Activated naive CD4-positive, alpha-beta T cell treated with anti-CD3 and anti-CD28 coated beads for 36 hours (primary cell): Measurements from ENCODE around the gene OR52B6. TPM values are rescaled to one million over a fixed set of nuclear protein-coding genes. Genes with fewer than 3 reads are reported as not detected.

ENCODE experiments used
- CTCF ChIA-PET: fragments of 350-600 bp; sonication (Branson Sonifier 250); formaldehyde crosslinking; loops from one replicate; lab custom pipeline; 2021; ENCODE audit warnings: antibody characterized with exemption; lab: Charles Lee
- DNase-seq: peaks from one replicate; pipeline ENCODE4 v3.0.0-alpha.2; 2020
- H3K27ac Mint-ChIP-seq: one replicate; pipeline ENCODE4 v1.8.0; 2021; ENCODE audit warnings: mild to moderate bottlenecking, mixed read lengths
- H3K27me3 Mint-ChIP-seq: one replicate; pipeline ENCODE4 v1.8.0; 2021; ENCODE audit warnings: low read depth, mixed read lengths
- H3K36me3 Mint-ChIP-seq: one replicate; pipeline ENCODE4 v1.8.0; 2021; ENCODE audit warnings: low read depth, mixed read lengths
- H3K4me1 Mint-ChIP-seq: one replicate; pipeline ENCODE4 v1.8.0; 2021; ENCODE audit warnings: low read depth, mixed read lengths
- H3K4me3 Mint-ChIP-seq: one replicate; pipeline ENCODE4 v1.8.0; 2021; ENCODE audit warnings: mild to moderate bottlenecking, moderate library complexity, mixed read lengths
- H3K9me3 Mint-ChIP-seq: one replicate; pipeline ENCODE4 v1.8.0; 2021; ENCODE audit warnings: mixed read lengths
- intact Hi-C: fragments of 100-400 bp; cut with micrococcal nuclease; formaldehyde crosslinking; loops from one replicate; pipeline ENCODE4 v1.15.1; 2023
- total RNA-seq, 2 experiments: library from RNA; stranded (reverse); gene quantifications; one replicate each; pipeline ENCODE4 v1.2.3, GENCODE V29; 2021

The OR52B6 gene, protein sequence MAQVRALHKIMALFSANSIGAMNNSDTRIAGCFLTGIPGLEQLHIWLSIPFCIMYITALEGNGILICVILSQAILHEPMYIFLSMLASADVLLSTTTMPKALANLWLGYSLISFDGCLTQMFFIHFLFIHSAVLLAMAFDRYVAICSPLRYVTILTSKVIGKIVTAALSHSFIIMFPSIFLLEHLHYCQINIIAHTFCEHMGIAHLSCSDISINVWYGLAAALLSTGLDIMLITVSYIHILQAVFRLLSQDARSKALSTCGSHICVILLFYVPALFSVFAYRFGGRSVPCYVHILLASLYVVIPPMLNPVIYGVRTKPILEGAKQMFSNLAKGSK
- total RNA-seq: not detected

DNA sequence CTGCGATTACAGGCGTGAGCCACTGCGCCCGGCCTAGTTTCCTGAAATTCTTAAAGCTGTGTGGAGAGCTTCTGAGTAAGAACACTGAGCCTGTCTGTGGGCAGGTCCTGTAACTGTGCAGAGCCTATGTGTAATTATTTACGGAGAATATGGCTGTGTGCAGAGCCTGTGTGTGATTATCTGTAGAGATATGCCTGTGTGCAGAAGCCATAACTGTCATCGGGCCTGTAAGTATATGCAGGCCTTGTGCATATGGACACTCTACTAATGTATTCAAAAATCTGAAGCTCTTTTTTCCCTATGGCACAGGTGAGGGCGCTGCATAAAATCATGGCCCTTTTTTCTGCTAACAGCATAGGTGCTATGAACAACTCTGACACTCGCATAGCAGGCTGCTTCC lies at the start of gene OR52B6:
Gene OR52B6, plus strand, starts transcription at position 301 of the 400 bp plus-strand sequence. Its CDS starts 0 bp downstream, at position 301.
- Mint-ChIP-seq H3K9me3 (no peaks in the 10 kb centered on the region), H3K27ac (no peak within 1 kb of the TSS), H3K27me3 (no peaks in the 10 kb centered on the region), H3K4me1 (no peaks in the 10 kb centered on the region), H3K36me3 (no peaks in the 10 kb centered on the region), H3K4me3 (no peak within 1 kb of the TSS)
- CTCF ChIA-PET: no interaction called here
- intact Hi-C loops: no loop called here
- DNase-seq: no peak

- Mint-ChIP-seq H3K4me3 (no peak overlapping the region), H3K27ac (no peak overlapping the region), H3K27me3 (no peaks in the 10 kb centered on the region), H3K4me1 (no peaks in the 10 kb centered on the region), H3K9me3 (no peaks in the 10 kb centered on the region), H3K36me3 (no peaks in the 10 kb centered on the region)
- DNase-seq: no peak
- CTCF ChIA-PET: no interaction called here
- intact Hi-C loops: no loop called here
These were observed 49.4 kb upstream of the OR52B6 start for GRCh38 chr11:5531053-5531831.

- no peak for DNase-seq
- no peak overlapping the region for H3K4me3 Mint-ChIP-seq
- no peaks in the 10 kb centered on the region for H3K9me3 Mint-ChIP-seq
- peaks cover 4% of the 10 kb centered on the region for H3K27me3 Mint-ChIP-seq
- no peaks in the 10 kb centered on the region for H3K36me3 Mint-ChIP-seq
- no peaks in the 10 kb centered on the region for H3K4me1 Mint-ChIP-seq
- CTCF ChIA-PET: no interaction called here
- intact Hi-C loops: no loop called here
- no peak overlapping the region for H3K27ac Mint-ChIP-seq
These were observed 46.6 kb upstream of the OR52B6 start for GRCh38 chr11:5534046-5534445.

GRCh38 chr11:5536482-5536881 lies 44.2 kb upstream of the OR52B6 start:
- Mint-ChIP-seq H3K36me3 (no peaks in the 10 kb centered on the region), H3K4me1 (no peaks in the 10 kb centered on the region), H3K9me3 (no peaks in the 10 kb centered on the region), H3K27ac (no peak overlapping the region), H3K27me3 (peaks cover 4% of the 10 kb centered on the region), H3K4me3 (no peak overlapping the region)
- DNase-seq: no peak
- CTCF ChIA-PET: no interaction called here
- intact Hi-C loops: no loop called here

- Mint-ChIP-seq H3K27me3 (peaks cover 4% of the 10 kb centered on the region), H3K4me1 (no peaks in the 10 kb centered on the region), H3K27ac (no peak overlapping the region), H3K9me3 (no peaks in the 10 kb centered on the region), H3K4me3 (no peak overlapping the region), H3K36me3 (no peaks in the 10 kb centered on the region)
- CTCF ChIA-PET: no interaction called here
- no peak for DNase-seq
- intact Hi-C loops: no loop called here
These were observed 39.2 kb upstream of the OR52B6 start for GRCh38 chr11:5541427-5541826.

GRCh38 chr11:5546457-5546856 lies 34.2 kb upstream of the OR52B6 start:
- H3K36me3 Mint-ChIP-seq: no peaks in the 10 kb centered on the region
- no peaks in the 10 kb centered on the region for H3K9me3 Mint-ChIP-seq
- H3K4me3 Mint-ChIP-seq: no peak overlapping the region
- H3K27ac Mint-ChIP-seq: no peak overlapping the region
- no peaks in the 10 kb centered on the region for H3K4me1 Mint-ChIP-seq
- H3K27me3 Mint-ChIP-seq: no peaks in the 10 kb centered on the region
- DNase-seq: no peak
- CTCF ChIA-PET: no interaction called here
- intact Hi-C loops: no loop called here

DNA sequence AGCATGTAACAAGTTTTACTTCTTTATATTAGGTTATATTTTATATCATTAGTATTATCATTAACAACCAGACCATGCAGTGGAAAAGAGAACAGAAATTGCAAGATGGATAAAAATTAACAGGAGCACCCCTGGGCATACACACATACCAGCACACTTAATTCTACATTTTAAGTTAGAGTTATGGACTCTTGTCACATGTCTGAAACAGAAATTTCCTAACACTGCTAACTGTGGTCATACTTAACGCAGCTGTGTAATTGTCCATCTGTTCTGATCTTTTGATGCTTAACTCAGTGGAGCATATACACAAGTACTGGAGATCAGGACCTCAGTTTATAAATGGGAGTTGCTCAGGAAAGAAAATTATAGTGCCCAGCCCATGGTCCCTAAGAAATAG lies 32.7 kb upstream of the OR52B6 start:
- intact Hi-C loops: no loop called here
- no peak overlapping the region for H3K27ac Mint-ChIP-seq
- H3K4me1 Mint-ChIP-seq: no peaks in the 10 kb centered on the region
- H3K36me3 Mint-ChIP-seq: no peaks in the 10 kb centered on the region
- no peak overlapping the region for H3K4me3 Mint-ChIP-seq
- CTCF ChIA-PET: no interaction called here
- H3K9me3 Mint-ChIP-seq: no peaks in the 10 kb centered on the region
- H3K27me3 Mint-ChIP-seq: no peaks in the 10 kb centered on the region
- DNase-seq: no peak

GRCh38 chr11:5548440-5548839 lies 32.2 kb upstream of the OR52B6 start, which contains the start of gene OR52H1:
Gene OR52H1 (minus strand): TSS chr11:5548540. CDS start chr11:5545505, 3,035 bp downstream.
- no peaks in the 10 kb centered on the region for H3K4me1 Mint-ChIP-seq
- intact Hi-C loops: no loop called here
- no peaks in the 10 kb centered on the region for H3K9me3 Mint-ChIP-seq
- H3K27me3 Mint-ChIP-seq: no peaks in the 10 kb centered on the region
- CTCF ChIA-PET: no interaction called here
- H3K27ac Mint-ChIP-seq: no peak within 1 kb of the TSS
- no peak for DNase-seq
- H3K4me3 Mint-ChIP-seq: no peak within 1 kb of the TSS
- no peaks in the 10 kb centered on the region for H3K36me3 Mint-ChIP-seq

GRCh38 chr11:5550440-5551095 lies 30.1 kb upstream of the OR52B6 start:
- intact Hi-C loops: loop anchor here (5.0 kb wide), 1 partner anchor 73 kb away; no protein-coding TSS in a partner anchor
- CTCF ChIA-PET: no interaction called here
- no peaks in the 10 kb centered on the region for H3K27me3 Mint-ChIP-seq
- H3K27ac Mint-ChIP-seq: no peak overlapping the region
- H3K9me3 Mint-ChIP-seq: no peaks in the 10 kb centered on the region
- DNase-seq: no peak
- H3K36me3 Mint-ChIP-seq: no peaks in the 10 kb centered on the region
- no peak overlapping the region for H3K4me3 Mint-ChIP-seq
- no peaks in the 10 kb centered on the region for H3K4me1 Mint-ChIP-seq

- CTCF ChIA-PET: no interaction called here
- intact Hi-C loops: loop anchor here (5.0 kb wide), 1 partner anchor 76 kb away; no protein-coding TSS in a partner anchor
- H3K36me3 Mint-ChIP-seq: no peaks in the 10 kb centered on the region
These were observed 27.3 kb upstream of the OR52B6 start for GRCh38 chr11:5553343-5553742.

DNA sequence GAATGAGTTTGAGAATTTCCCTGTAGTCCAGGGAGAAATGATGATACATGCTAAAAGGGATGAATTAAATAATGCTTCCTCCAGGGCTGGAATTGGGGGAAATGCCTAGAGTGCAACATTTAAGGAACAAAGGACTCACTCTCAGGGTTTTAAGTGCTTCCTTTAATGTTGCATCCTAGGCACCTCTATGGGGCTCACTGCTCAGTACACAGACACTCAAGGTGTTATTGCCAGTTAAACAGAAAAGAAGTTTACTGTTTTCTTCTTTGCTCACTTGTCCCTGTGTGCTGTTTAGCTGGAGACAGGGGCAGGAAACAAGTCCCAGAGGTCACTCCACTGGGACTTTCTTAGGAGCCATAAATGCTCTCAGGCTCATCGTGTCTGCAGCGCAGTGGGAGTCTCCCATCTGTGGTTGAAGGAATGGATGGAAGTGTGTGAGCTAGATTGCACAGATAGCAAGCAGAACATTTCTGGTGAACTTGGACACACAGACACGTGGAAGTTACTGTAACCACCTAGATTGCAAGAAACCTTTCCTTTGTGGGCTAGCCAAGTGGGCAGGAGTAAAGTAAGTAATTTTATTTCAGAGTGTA lies 24.0 kb upstream of the OR52B6 start:
- Mint-ChIP-seq H3K4me1 (no peaks in the 10 kb centered on the region), H3K4me3 (no peak overlapping the region), H3K9me3 (no peaks in the 10 kb centered on the region), H3K27me3 (peaks cover 6% of the 10 kb centered on the region), H3K27ac (no peak overlapping the region), H3K36me3 (no peaks in the 10 kb centered on the region)
- DNase-seq: no peak
- intact Hi-C loops: no loop called here
- CTCF ChIA-PET: no interaction called here

More at GRCh38 chr11:5553343-5553742, 27.3 kb upstream of the OR52B6 start:
- Mint-ChIP-seq H3K9me3 (no peaks in the 10 kb centered on the region), H3K27me3 (no peaks in the 10 kb centered on the region), H3K4me3 (no peak overlapping the region), H3K27ac (no peak overlapping the region), H3K4me1 (no peaks in the 10 kb centered on the region)
- DNase-seq: no peak

- H3K4me1 Mint-ChIP-seq: no peaks in the 10 kb centered on the region
- H3K9me3 Mint-ChIP-seq: no peaks in the 10 kb centered on the region
- no peak overlapping the region for H3K4me3 Mint-ChIP-seq
- peaks cover 6% of the 10 kb centered on the region for H3K27me3 Mint-ChIP-seq
- no peak overlapping the region for H3K27ac Mint-ChIP-seq
- no peaks in the 10 kb centered on the region for H3K36me3 Mint-ChIP-seq
- no peak for DNase-seq
- CTCF ChIA-PET: interaction anchor here (0.7 kb wide), 1 partner anchor 127 kb away, joined by 4 read pairs; no protein-coding TSS in a partner anchor
- intact Hi-C loops: no loop called here
These were observed 22.9 kb upstream of the OR52B6 start for GRCh38 chr11:5557751-5558150.
